Lung (tissue), 12 donors: ENCODE measurements around the gene ULK4. TPM values are rescaled to one million over a fixed set of nuclear protein-coding genes. Genes with fewer than 3 reads are reported as not detected.

Source experiments
- ATAC-seq: fragments of 200-7000 bp; cut with Tn5 transposase; one replicate; pipeline ENCODE4 v1.9.1; 2020; ENCODE audit warnings: moderate number of reproducible peaks; ENCODE audit not compliant: insufficient read depth, low FRiP score
- DNase-seq, 3 donors: peaks; one replicate each; pipeline ENCODE4 v3.0.0-alpha.2; 2013 to 2017
- H3K27ac ChIP-seq, 2 donors: one replicate each; pipeline ENCODE4 v1.5.1; 2013; ENCODE audit warnings: mild to moderate bottlenecking in 2 of 2, moderate library complexity in 2 of 2, control low read depth in 1 of 2, inconsistent platforms in 1 of 2, low read depth in 1 of 2, low read length in 1 of 2
- H3K27me3 ChIP-seq, 3 donors: one replicate each; pipeline ENCODE4 v1.5.1; 2013; ENCODE audit warnings: low read length in 2 of 3; ENCODE audit not compliant: control insufficient read depth in 3 of 3, insufficient read depth in 3 of 3
- H3K36me3 ChIP-seq, 4 donors: one replicate each; pipeline ENCODE4 v1.5.1; 2013; ENCODE audit warnings: low read length in 4 of 4, mild to moderate bottlenecking in 1 of 4, moderate library complexity in 1 of 4; ENCODE audit not compliant: control insufficient read depth in 4 of 4, insufficient read depth in 4 of 4
- H3K4me1 ChIP-seq, 5 donors: one replicate each; pipeline ENCODE4 v1.5.1; 2013; ENCODE audit warnings: low read length in 5 of 5, mild to moderate bottlenecking in 2 of 5, moderate library complexity in 1 of 5; ENCODE audit not compliant: control insufficient read depth in 5 of 5, insufficient read depth in 5 of 5
- H3K4me3 ChIP-seq: one replicate; pipeline ENCODE4 v1.5.1; 2013; ENCODE audit warnings: mild to moderate bottlenecking, control low read depth, moderate library complexity
- H3K9ac ChIP-seq, 2 donors: one replicate each; pipeline ENCODE4 v1.5.1; 2013; ENCODE audit warnings: low read length in 2 of 2, control low read depth in 1 of 2; ENCODE audit not compliant: insufficient read depth in 1 of 2
- H3K9me3 ChIP-seq, 4 donors: one replicate each; pipeline ENCODE4 v1.5.1; 2013; ENCODE audit warnings: low read length in 3 of 4, mild to moderate bottlenecking in 1 of 4, moderate library complexity in 1 of 4; ENCODE audit not compliant: control insufficient read depth in 4 of 4, insufficient read depth in 3 of 4
- CTCF ChIP-seq: IDR thresholded peaks from 2 replicates; pipeline ENCODE4 v1.5.1; 2012; ENCODE audit warnings: mild to moderate bottlenecking; ENCODE audit errors: control extremely low read depth, extremely low read depth
- WGBS, 2 donors: extraction: QIAGEN DNeasy Blood & Tissue Kit; methylation state at CpG; one replicate each; pipeline ENCODE4 v1.1.7; 2013; 5-methylcytosine and 5-hydroxymethylcytosine counted together
- polyA plus RNA-seq, 2 donors: library from polyadenylated mRNA; stranded (reverse); fragments of 200-250 nt; gene quantifications; one replicate each; pipeline ENCODE4 v1.2.1, GENCODE V29; 2013
- total RNA-seq, 2 donors: library from RNA; depleted of rRNA in 1 of 2; stranded (reverse); fragments of >200 nt in 1 of 2; gene quantifications; one replicate each; pipeline ENCODE4 v1.2.1, GENCODE V29; 2014 to 2021
- donor health status: control.
- donor health status: control.
- donor health status: Bipolar disorder and iron deficiency.
- donor health status: healthy.
- donor health status: DM: yes; HTN: yes; CAD: no.

Gene ULK4
- total and polyA plus RNA-seq, 4 donors, result 2.8 to 56.0 (median 12.6) TPM

GRCh38 chr3:41345788-41346187, 616.1 kb downstream of the ULK4 start:
- DNase-seq (no peak), ATAC-seq (no peak)
- Histone ChIP-seq H3K27me3 (no peaks in the 10 kb centered on the region), H3K4me3 (no peak overlapping the region), H3K36me3 (no peaks in the 10 kb centered on the region), H3K27ac (no peak overlapping the region), H3K9me3 (peaks cover 0 to 7% (median 1%) of the 10 kb centered on the region in 4 donors), H3K9ac (no peak overlapping the region), H3K4me1 (no peaks in the 10 kb centered on the region)
- 96 to 98% methylated on average over 5 of the region's 5 CpGs for WGBS, 2 donors
- no peak for TF ChIP-seq CTCF

- Histone ChIP-seq H3K27ac (no peak overlapping the region), H3K4me1 (no peaks in the 10 kb centered on the region), H3K27me3 (no peaks in the 10 kb centered on the region), H3K9ac (no peak overlapping the region), H3K36me3 (no peaks in the 10 kb centered on the region), H3K9me3 (peaks cover 0 to 3% (median 0%) of the 10 kb centered on the region in 4 donors), H3K4me3 (no peak overlapping the region)
- ATAC-seq (no peak), DNase-seq (no peak)
- WGBS, 2 donors, result 89 to 93% methylated on average over 1 of the region's 1 CpG
- TF ChIP-seq CTCF, result no peak
Observed at GRCh38 chr3:41339758-41340157, 622.1 kb downstream of the ULK4 start.

GRCh38 chr3:41338276-41338675, 623.6 kb downstream of the ULK4 start:
- no peak overlapping the region for H3K27ac ChIP-seq
- no peak overlapping the region for H3K4me3 ChIP-seq
- no peak for TF ChIP-seq CTCF
- WGBS, 2 donors, result 73 to 77% methylated on average over 1 of the region's 1 CpG
- no peak for DNase-seq
- no peaks in the 10 kb centered on the region for H3K4me1 ChIP-seq
- no peak overlapping the region for H3K9ac ChIP-seq
- no peaks in the 10 kb centered on the region for H3K9me3 ChIP-seq
- H3K27me3 ChIP-seq, result no peaks in the 10 kb centered on the region
- ATAC-seq, result no peak
- H3K36me3 ChIP-seq, result no peaks in the 10 kb centered on the region

GRCh38 chr3:41334426-41334825, 627.5 kb downstream of the ULK4 start:
- no peak overlapping the region for H3K4me3 ChIP-seq
- no peaks in the 10 kb centered on the region for H3K9me3 ChIP-seq
- ATAC-seq, result no peak
- DNase-seq, result peak in 1 of 3 donors; percentile 28
- H3K4me1 ChIP-seq, result peaks cover 0 to 5% (median 0%) of the 10 kb centered on the region in 5 donors
- WGBS, 2 donors, result 86 to 92% methylated on average over 2 of the region's 2 CpGs
- no peaks in the 10 kb centered on the region for H3K27me3 ChIP-seq
- no peak overlapping the region for H3K9ac ChIP-seq
- no peak overlapping the region for H3K27ac ChIP-seq
- no peak for TF ChIP-seq CTCF
- no peaks in the 10 kb centered on the region for H3K36me3 ChIP-seq
